ENCODE measurements around the gene CUX1. TPM values are rescaled to one million over a fixed set of nuclear protein-coding genes. Genes with fewer than 3 reads are reported as not detected.

CUX1 gene
- total and polyA plus RNA-seq, 2 of the 13 experiments (the other 11 are each of a cell fraction or from before 2014, with no cell fraction given) = 13.7 to 14.9 TPM

DNA sequence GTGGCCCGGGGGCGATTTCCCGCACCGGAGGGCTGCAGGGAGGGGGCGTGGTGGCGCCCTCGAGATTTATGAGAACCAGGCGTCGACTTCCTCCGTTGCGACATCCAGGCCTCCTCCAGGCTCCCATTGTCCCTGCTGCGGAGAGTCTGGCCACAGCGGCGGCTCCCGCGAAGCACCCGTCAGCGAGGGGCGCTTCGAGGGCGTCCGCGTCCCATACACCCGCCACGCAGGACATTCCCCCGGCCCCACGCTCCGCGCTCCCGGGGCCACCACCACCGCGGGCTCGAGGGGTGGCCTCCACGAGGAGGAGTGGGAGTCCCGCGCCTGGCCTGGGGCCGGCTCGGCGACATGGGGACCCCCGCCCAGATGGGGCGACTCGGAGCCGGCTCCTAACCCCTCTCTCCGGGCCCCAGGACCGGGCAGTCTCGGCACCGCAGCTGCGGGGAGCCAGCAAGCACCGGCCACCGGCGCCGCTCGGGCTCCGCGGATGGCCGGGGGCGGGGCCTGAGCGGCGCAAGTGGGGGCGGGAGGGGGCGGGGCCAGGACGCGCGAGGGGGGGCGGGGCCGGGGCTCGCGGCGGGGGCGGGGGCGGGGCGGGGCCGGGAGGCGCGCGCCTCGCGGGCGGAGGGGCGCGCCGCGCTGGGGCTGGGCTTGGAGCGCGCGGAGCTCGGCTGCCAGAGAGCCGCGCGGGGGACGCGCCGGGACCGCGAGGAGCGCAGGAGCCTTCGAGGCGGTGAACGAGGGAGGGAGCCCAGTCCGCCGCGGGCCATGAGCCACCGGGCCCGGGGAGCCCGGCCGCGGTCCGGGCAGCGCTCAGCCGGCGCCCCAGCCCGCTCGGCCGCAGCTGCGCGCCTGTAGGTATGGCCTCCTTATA is 469.0 kb downstream of the CUX1 start, which contains the start of gene SH2B2 (continued):
- TF ChIP-seq, protein P1, sequence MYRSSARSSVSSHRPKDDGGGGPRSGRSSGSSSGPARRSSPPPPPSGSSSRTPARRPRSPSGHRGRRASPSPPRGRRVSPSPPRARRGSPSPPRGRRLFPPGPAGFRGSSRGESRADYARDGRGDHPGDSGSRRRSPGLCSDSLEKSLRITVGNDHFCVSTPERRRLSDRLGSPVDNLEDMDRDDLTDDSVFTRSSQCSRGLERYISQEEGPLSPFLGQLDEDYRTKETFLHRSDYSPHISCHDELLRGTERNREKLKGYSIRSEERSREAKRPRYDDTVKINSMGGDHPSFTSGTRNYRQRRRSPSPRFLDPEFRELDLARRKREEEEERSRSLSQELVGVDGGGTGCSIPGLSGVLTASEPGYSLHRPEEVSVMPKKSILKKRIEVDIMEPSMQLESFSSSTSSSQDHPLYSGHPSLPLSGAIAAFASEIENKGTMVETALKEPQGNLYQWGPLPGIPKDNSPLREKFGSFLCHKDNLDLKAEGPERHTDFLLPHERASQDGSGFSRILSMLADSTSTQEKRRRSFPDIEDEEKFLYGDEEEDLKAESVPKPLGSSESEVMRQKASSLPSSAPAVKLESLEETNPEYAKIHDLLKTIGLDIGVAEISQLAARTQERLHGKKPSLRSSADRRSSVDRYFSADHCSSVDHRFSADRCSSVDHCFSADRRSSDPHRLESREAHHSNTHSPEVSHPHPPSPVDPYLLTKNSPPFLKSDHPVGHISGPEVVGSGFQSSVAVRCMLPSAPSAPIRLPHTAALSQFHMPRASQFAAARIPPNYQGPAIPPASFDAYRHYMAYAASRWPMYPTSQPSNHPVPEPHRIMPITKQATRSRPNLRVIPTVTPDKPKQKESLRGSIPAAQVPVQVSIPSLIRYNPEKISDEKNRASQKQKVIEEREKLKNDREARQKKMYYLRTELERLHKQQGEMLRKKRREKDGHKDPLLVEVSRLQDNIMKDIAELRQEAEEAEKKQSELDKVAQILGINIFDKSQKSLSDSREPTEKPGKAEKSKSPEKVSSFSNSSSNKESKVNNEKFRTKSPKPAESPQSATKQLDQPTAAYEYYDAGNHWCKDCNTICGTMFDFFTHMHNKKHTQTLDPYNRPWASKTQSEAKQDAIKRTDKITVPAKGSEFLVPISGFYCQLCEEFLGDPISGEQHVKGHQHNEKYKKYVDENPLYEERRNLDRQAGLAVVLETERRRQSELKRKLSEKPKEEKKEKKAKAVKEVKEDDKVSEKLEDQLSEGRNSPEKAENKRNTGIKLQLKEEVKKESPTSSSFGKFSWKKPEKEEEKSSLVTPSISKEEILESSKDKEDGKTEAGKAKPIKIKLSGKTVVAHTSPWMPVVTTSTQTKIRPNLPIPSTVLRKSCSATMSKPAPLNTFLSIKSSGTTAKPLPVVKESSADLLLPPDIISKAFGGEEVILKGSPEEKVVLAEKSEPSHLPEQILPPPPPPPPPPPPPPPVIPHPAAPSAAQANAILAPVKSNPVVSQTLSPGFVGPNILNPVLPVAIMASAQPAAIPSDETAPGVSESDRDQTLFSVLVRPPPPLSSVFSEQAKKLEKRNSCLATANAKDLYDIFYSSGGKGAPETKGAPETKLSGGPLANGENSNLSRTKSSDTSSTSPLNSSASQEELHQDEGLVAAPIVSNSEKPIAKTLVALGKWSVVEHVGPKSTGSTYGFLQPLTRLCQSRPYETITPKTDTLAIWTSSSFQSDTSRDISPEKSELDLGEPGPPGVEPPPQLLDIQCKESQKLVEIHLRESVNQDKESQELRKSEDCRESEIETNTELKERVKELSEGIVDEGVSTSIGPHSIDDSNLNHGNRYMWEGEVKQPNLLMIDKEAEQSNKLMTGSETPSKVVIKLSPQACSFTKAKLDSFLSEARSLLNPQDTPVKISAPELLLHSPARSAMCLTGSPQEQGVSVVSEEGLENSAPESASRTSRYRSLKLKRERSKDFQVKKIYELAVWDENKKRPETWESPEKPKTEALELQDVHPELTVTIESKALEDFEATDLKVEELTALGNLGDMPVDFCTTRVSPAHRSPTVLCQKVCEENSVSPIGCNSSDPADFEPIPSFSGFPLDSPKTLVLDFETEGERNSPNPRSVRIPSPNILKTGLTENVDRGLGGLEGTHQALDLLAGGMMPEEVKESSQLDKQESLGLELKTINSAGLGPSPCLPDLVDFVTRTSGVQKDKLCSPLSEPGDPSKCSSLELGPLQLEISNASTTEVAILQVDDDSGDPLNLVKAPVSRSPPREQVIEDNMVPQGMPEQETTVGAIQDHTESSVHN (CRISPR knock-in tag; IDR thresholded peaks at IDR 0.05) = no peak
- TF ChIP-seq TBX3 (IDR thresholded peaks at IDR 0.05; ENCODE audit: borderline replicate concordance) (no peak), ZNF788 (CRISPR knock-in tag; IDR thresholded peaks at IDR 0.05; ENCODE audit: borderline replicate concordance) (peak; percentile 54; the same call in 1 of the 2 replicates), ZBTB21 (CRISPR knock-in tag; IDR thresholded peaks at IDR 0.05) (no peak), ZNF652 (CRISPR knock-in tag; IDR thresholded peaks at IDR 0.05; ENCODE audit: borderline replicate concordance, low read depth) (no peak), ZNF501 (CRISPR knock-in tag; IDR thresholded peaks at IDR 0.05) (peak; percentile 64), ZMYM4 (CRISPR knock-in tag; IDR thresholded peaks at IDR 0.05) (peak; percentile 50; the same call in 1 of the 2 replicates), PHF8 (CRISPR knock-in tag; IDR thresholded peaks at IDR 0.05) (no peak; the same call in none of the 2 replicates), ATAD3A (CRISPR knock-in tag; IDR thresholded peaks at IDR 0.05) (no peak)
- TF ChIP-seq, protein P2, sequence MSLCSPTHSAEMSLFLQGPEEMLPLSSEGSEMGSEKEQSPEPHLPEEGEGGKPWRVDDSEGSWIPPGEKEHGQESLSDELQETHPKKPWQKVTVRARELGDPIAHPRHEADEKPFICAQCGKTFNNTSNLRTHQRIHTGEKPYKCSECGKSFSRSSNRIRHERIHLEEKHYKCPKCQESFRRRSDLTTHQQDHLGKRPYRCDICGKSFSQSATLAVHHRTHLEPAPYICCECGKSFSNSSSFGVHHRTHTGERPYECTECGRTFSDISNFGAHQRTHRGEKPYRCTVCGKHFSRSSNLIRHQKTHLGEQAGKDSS (CRISPR knock-in tag; IDR thresholded peaks at IDR 0.05; ENCODE audit: borderline replicate concordance, low read depth) = no peak
- TF ChIP-seq, protein P3, sequence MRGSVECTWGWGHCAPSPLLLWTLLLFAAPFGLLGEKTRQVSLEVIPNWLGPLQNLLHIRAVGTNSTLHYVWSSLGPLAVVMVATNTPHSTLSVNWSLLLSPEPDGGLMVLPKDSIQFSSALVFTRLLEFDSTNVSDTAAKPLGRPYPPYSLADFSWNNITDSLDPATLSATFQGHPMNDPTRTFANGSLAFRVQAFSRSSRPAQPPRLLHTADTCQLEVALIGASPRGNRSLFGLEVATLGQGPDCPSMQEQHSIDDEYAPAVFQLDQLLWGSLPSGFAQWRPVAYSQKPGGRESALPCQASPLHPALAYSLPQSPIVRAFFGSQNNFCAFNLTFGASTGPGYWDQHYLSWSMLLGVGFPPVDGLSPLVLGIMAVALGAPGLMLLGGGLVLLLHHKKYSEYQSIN (CRISPR knock-in tag; IDR thresholded peaks at IDR 0.05; ENCODE audit: borderline replicate concordance) = no peak
- TF ChIP-seq, protein P4, sequence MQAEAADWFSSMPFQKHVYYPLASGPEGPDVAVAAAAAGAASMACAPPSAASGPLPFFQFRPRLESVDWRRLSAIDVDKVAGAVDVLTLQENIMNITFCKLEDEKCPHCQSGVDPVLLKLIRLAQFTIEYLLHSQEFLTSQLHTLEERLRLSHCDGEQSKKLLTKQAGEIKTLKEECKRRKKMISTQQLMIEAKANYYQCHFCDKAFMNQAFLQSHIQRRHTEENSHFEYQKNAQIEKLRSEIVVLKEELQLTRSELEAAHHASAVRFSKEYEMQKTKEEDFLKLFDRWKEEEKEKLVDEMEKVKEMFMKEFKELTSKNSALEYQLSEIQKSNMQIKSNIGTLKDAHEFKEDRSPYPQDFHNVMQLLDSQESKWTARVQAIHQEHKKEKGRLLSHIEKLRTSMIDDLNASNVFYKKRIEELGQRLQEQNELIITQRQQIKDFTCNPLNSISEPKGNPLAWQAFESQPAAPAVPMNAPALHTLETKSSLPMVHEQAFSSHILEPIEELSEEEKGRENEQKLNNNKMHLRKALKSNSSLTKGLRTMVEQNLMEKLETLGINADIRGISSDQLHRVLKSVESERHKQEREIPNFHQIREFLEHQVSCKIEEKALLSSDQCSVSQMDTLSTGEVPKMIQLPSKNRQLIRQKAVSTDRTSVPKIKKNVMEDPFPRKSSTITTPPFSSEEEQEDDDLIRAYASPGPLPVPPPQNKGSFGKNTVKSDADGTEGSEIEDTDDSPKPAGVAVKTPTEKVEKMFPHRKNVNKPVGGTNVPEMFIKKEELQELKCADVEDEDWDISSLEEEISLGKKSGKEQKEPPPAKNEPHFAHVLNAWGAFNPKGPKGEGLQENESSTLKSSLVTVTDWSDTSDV (CRISPR knock-in tag; IDR thresholded peaks at IDR 0.05) = no peak
